NCI-H510A (cell line): Measurements from ENCODE around the gene DCUN1D2.

ENCODE experiments used
- DNase-seq: peaks from one replicate; lab custom pipeline; 2025; lab: John Stamatoyannopoulos, UW

DCUN1D2 gene

GRCh38 chr13:113407103-113407530 lies 83.4 kb downstream of the DCUN1D2 start:
- no peak for DNase-seq

DNA sequence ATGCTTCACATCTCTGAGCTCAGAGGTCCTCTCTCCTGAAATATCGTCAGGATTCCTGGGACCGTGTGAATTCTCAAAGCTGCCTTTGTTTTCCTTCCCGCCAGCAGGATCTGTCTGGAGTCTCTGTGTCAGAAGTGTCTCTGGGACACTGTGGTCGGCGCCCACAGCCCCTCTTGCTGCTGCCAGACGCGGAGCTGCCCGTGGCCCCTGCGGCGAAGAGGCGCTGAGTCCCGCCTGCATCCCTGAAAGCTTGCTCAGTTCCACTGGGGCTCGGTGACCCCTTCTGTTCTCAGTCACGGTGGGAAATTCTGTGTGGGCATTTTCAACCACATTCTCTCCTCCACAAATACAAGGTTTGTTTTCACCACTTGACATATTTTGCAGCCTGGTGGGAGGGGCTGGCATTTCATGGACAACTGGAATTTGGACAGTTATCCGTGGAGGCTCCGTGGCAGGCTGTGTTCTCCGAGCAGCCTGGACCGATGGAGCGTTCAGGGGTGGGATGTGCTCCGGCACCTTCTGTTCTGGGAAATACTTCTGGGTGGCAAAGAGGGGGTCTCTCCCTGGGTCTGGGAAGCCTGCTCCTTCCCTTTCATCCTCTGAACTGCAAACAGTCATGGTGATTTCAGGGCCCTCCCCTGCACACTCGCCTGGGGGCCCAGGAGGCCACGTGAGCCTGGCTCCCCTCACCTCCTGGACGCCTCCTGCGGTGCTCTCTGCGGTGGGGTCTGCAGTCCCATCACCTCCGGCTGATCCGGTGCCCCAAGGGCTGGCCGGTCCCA lies 84.0 kb downstream of the DCUN1D2 start:
- DNase-seq: no peak
